ENCODE results near the gene CACNG3.

DNA sequence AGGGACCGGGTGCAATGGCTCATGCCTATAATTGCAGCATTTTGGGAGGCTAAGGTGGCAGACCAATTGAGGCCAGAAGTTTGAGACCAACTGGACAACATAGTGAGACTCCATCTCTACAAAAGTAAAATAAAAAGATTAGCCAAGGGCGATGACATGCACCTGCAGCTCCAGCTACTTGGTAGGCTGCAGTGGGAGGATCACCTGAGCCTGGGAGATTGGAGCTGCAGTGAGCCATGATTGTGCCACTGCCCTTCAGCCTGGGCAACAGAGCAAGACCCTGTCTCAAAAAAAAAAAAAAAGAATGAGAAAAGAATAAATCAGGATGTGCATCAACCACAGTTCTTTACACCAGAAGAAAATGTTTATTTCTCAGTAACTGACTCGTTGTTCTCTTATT, 76.0 kb downstream of the CACNG3 start:
- TF ChIP-seq, protein P1, sequence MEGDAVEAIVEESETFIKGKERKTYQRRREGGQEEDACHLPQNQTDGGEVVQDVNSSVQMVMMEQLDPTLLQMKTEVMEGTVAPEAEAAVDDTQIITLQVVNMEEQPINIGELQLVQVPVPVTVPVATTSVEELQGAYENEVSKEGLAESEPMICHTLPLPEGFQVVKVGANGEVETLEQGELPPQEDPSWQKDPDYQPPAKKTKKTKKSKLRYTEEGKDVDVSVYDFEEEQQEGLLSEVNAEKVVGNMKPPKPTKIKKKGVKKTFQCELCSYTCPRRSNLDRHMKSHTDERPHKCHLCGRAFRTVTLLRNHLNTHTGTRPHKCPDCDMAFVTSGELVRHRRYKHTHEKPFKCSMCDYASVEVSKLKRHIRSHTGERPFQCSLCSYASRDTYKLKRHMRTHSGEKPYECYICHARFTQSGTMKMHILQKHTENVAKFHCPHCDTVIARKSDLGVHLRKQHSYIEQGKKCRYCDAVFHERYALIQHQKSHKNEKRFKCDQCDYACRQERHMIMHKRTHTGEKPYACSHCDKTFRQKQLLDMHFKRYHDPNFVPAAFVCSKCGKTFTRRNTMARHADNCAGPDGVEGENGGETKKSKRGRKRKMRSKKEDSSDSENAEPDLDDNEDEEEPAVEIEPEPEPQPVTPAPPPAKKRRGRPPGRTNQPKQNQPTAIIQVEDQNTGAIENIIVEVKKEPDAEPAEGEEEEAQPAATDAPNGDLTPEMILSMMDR (IDR thresholded peaks at IDR 0.05), result no peak
- TF ChIP-seq POLR2A (IDR thresholded peaks at IDR 0.05), result no peak

All from heart left ventricle (tissue), 13 donors.